Prostate gland (tissue), 2 donors: ENCODE measurements around the gene CYTIP.

ENCODE experiments used
- POLR2A ChIP-seq: fragments of 450-650 bp; IDR thresholded peaks from one replicate; pipeline ENCODE4 v1.6.1; 2016; ENCODE audit warnings: antibody characterized with exemption, mild to moderate bottlenecking
- POLR2AphosphoS5 ChIP-seq: sonication (generic); formaldehyde crosslinking; IDR thresholded peaks from one replicate; pipeline ENCODE4 v1.6.1; 2017; ENCODE audit warnings: antibody characterized with exemption
- TF ChIP-seq, protein P1 (sequence below), 4 experiments: fragments of 200-600 bp in 2 of 4; fragments of 450-650 bp in 2 of 4; sonication (generic) in 2 of 4; IDR thresholded peaks; 1 replicate in 3 of 4; 2 replicates in 1 of 4; pipeline ENCODE4 v1.5.1; 2016 to 2019; ENCODE audit warnings: antibody characterized with exemption in 4 of 4, mild to moderate bottlenecking in 2 of 4, moderate library complexity in 2 of 4

DNA sequence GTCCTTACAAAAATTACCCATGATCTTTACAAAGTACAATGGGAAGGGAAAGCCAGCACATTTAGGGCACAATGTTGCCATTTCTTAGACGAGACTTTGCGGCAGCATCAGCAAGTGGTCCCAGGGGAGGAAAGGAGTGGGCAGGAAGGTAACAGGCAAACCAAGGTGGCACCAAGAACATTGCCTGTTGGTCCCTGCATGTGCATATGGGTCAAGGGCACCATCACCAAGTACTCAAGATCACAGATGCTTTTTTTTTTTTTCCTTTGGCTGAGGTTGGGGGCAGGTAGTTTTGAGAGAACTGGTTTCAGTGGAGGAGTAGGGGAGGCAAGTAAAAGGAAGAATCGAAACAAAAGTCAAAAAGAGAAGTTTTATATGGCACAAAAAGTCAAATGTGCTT lies 752 bp upstream of the CYTIP start:
- TF ChIP-seq, protein P1, sequence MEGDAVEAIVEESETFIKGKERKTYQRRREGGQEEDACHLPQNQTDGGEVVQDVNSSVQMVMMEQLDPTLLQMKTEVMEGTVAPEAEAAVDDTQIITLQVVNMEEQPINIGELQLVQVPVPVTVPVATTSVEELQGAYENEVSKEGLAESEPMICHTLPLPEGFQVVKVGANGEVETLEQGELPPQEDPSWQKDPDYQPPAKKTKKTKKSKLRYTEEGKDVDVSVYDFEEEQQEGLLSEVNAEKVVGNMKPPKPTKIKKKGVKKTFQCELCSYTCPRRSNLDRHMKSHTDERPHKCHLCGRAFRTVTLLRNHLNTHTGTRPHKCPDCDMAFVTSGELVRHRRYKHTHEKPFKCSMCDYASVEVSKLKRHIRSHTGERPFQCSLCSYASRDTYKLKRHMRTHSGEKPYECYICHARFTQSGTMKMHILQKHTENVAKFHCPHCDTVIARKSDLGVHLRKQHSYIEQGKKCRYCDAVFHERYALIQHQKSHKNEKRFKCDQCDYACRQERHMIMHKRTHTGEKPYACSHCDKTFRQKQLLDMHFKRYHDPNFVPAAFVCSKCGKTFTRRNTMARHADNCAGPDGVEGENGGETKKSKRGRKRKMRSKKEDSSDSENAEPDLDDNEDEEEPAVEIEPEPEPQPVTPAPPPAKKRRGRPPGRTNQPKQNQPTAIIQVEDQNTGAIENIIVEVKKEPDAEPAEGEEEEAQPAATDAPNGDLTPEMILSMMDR (IDR thresholded peaks at IDR 0.05), result no peak
- TF ChIP-seq POLR2A (no peak), POLR2AphosphoS5 (no peak)
